DMS114 treated with DMSO at 0.1 percent for 48 hours (cell line): ENCODE data around the gene TPST1.
"Not testable (repeated sequence)": the region's sequence is repeated elsewhere in the genome, so short reads cannot be mapped to it uniquely, and the experiment has no call there.

Experiments
- DNase-seq: peaks from one replicate; lab custom pipeline; 2025; ENCODE audit not compliant: unreplicated experiment; lab: John Stamatoyannopoulos, UW

Gene TPST1

DNA sequence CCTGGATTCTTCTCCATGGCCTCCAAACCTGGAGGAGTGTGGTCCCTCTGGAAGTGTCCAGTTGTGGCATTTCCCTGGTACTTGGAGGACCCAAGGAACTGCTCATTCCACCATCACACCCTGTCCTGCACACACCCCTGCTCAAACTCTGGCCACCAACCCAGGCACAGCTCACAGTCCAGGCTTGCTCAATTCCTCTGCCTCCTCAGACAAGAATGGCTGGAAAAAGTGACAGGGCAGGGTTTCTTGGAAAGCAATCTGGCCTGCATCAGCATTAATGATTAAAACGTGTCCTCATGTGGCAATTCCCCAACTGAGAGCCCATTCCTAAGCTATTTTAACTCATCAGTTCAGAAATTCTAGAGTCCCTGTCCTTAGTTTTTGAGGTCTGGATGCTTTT, 17.2 kb upstream of the TPST1 start:
- no peak for DNase-seq

DNA sequence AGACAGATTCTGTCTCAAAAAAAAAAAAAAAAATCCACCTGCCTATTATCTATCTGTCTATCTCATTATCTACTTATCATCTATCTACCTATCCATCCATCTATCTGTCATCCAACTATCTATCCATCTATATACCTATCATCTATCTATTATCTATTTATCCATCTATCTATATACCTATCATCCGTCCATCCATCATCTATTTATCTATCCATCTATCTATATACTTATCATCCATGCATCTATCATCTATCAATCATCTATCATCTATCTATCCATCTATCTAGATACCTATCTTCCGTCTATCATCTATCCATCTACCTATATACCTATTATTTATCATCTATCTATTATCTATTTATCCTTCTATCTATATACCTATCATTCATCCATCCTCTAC, 16.5 kb upstream of the TPST1 start:
- DNase-seq, result no peak

GRCh38 chr7:66189695-66190503, 15.2 kb upstream of the TPST1 start:
- no peak for DNase-seq

GRCh38 chr7:66190504-66190857, 14.7 kb upstream of the TPST1 start:
- no peak for DNase-seq

DNA sequence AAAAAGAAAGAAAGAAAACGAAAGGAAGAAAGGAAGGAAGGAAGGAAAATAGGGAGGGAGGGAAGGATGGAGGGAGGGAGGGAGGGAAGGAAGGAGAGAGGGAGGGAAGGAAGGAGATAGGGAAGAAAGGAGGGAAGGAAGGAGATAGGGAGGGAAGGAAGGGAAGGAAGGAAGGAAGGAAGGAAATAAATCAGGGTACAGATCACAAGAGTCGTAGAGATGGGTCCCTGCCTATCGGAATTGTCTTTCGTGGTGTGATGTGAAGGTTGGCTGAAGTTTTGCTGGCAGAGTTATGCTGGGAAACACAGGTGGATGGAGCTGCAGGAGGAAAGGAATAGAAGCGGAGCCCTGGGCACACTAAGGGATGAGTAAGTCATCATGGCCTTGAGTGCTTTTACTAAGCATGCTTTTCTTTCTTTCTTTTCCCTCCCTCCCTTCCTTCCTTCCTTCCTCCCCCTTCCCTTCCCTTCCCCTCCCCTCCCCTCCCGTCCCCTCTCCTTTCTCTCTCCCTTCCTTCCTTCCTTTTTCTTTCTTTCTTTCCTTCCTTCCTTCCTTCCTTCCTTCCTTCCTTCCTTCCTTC, 11.9 kb upstream of the TPST1 start:
- DNase-seq, result no peak

DNA sequence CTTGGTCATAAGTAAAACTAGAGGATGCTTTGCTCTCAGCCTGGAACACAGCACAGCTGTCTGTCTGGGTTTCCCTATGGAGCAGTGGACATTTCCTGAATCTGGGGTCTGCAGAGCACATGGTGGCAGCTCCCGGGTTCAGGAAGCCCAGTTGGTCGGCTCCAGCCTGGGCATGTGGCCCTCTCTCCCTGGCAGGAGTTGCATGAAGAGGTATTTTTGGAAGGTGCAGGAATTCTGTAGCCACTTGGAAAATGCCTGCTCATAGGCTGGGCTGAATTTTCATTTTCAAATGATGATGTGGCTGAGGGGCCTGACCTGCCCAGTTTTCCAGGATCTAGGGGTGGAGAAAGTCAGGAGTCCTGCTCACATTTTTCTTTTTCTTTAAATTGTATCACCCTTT, 6.7 kb upstream of the TPST1 start:
- DNase-seq, result no peak

GRCh38 chr7:66198956-66199355, 6.2 kb upstream of the TPST1 start:
- no peak for DNase-seq

- DNase-seq, result no peak
These were observed 2.7 kb upstream of the TPST1 start for GRCh38 chr7:66202441-66202840.

DNA sequence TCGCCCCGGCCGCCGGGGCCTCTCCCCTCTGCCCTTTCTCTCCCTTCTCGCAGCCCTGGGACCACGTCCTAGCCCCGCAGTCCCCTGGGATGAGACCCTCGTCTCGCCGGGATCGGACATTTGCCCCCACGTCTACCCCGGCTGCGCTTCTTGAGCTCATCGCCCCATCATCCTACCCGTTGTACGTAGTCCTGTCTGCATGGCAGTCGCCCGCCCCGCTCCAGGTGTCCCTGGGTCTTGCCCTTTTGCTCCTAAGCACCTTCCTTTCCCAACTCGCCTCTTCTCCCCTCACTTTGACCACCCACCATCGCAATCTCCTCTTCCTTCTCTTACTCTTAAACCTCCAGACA, 582 bp downstream of the TPST1 start:
- DNase-seq, result no peak

- DNase-seq, result no peak
These were observed 1.2 kb downstream of the TPST1 start for GRCh38 chr7:66206119-66206933.

- no peak for DNase-seq
These were observed 1.8 kb downstream of the TPST1 start for GRCh38 chr7:66206934-66207240.

- no peak for DNase-seq
These were observed 2.4 kb downstream of the TPST1 start for GRCh38 chr7:66207540-66207939.

- DNase-seq, result no peak
These were observed 6.3 kb downstream of the TPST1 start for GRCh38 chr7:66211429-66211828.

- DNase-seq, result no peak
These were observed 8.5 kb downstream of the TPST1 start for GRCh38 chr7:66213637-66214036.

DNA sequence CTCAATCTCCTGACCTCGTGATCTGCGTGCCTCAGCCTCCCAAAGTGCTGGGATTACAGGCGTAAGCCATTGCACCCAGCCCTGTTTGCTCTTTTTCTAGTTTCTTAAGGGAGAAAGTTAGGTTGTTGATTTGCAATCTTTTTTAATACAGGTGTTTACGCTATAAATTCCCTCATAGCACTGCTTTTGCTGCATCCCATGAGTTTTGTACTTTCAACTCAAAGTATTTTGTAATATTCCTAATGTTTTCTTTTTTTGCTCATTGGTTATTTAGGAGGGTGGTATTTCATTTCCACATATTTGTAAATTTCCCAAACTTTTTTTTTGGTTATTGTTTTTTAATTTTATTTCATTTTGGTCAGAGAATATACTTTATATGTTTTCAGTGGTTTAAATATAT, 11.6 kb downstream of the TPST1 start:
- no peak for DNase-seq

DNA sequence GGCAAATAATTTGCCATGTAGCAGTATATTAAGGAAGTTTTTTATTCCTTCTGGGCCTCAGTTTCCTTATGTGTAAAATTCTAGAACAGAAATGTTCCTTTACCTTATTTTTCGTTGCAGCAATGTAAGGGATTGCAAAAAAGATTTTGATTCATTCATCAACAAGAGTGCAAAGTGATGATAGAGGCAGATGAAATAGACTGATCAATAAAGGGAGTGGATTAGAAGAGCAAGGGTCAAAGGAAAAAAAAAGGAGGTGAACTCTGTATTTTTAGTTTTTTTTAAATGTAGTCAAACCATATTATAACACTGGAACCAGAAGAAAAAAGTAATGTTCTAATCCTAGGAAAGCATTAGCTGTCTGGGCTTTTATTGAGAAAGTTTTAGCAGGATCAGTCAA, 14.7 kb downstream of the TPST1 start:
- no peak for DNase-seq

DNA sequence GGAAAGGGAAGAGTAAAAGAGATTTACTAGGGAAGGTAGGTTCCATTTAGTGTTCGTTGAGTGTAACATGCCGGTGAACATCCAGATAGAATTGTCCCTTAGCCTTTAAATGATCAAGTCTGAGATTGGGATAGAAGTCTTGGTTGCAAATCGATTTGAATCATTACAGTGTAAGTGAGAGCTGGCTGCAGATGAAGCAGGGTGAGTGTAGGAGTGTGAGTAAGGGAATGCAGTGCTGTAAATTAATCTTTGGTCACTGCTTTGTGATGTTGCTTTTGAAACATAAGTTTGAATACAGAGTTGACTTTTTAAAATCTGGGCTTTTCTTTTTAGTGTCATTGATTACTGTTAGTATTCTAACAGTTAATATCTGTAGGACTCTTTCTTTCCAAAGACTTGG, 16.3 kb downstream of the TPST1 start:
- DNase-seq, result no peak

GRCh38 chr7:66227808-66228207, 22.7 kb downstream of the TPST1 start:
- DNase-seq, result no peak

DNA sequence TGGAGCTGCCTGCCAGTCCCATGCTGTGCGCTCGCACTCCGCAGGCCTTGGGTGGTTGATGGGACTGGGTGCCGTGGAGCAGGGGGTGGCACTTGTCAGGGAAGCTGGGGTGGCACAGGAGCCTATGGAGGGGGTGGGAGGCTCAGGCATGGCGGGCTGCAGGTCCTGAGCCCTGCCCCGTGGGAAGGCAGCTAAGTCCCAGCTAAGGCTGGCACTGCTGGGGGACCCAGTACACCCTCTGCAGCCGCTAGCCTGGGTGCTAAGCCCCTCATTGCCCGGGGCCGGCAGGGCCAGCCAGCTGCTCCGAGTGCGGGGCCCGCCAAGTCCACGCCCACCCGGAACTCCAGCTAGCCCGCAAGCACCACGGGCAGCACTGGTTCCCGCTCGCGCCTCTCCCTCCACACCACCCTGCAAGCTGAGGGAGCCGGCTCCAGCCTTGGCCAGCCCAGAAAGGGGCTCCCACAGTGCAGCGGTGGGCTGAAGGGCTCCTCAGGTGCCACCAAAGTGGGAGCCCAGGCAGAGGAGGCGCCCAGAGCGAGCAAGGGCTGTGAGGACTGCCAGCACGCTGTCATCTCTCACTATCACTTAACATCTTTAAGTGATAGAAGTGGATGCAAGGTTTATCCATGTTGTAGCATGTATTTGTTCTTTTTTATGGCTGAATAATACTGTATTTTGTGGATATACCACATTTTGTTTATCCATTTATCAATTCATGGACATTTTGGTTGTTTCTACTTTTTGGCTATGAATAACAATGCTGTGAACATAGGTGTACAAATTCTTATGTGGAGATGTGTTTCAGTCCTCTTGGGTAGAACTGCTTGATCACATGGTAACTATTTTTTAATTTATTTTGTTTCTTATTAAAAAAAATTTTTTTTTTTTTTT, 26.4 kb downstream of the TPST1 start:
- DNase-seq, result not testable (repeated sequence)

GRCh38 chr7:66233638-66234037, 28.5 kb downstream of the TPST1 start:
- no peak for DNase-seq

- DNase-seq, result no peak
These were observed 31.7 kb downstream of the TPST1 start for GRCh38 chr7:66236713-66237303.
